ENCODE data around the gene THBS1. TPM values are rescaled to one million over a fixed set of nuclear protein-coding genes. Genes with fewer than 3 reads are reported as not detected.

THBS1 gene
- total RNA-seq, 1 experiment from 2014 or later = 37.1 TPM

DNA sequence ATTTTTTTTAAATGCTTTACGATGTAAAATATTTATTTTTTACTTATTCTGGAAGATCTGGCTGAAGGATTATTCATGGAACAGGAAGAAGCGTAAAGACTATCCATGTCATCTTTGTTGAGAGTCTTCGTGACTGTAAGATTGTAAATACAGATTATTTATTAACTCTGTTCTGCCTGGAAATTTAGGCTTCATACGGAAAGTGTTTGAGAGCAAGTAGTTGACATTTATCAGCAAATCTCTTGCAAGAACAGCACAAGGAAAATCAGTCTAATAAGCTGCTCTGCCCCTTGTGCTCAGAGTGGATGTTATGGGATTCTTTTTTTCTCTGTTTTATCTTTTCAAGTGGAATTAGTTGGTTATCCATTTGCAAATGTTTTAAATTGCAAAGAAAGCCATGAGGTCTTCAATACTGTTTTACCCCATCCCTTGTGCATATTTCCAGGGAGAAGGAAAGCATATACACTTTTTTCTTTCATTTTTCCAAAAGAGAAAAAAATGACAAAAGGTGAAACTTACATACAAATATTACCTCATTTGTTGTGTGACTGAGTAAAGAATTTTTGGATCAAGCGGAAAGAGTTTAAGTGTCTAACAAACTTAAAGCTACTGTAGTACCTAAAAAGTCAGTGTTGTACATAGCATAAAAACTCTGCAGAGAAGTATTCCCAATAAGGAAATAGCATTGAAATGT, 15.6 kb downstream of the THBS1 start:
- Mint-ChIP-seq H3K36me3 (peaks cover 46% of the 10 kb centered on the region), H3K9me3 (no peaks in the 10 kb centered on the region), H3K27ac (peak overlapping the region; percentile 67; the same call in 1 of the 2 replicates), H3K4me1 (peaks cover 13% of the 10 kb centered on the region), H3K4me3 (no peak overlapping the region), H3K27me3 (ENCODE audit: low read depth) (no peaks in the 10 kb centered on the region)
- ATAC-seq (no peak), DNase-seq (ENCODE audit: low spot score) (no peak)
- POLR2A ChIA-PET = interaction anchor here (1.2 kb wide), 1 partner anchor 15 kb away, joined by 3 read pairs; the partner anchor contains the start of gene THBS1
- TF ChIP-seq, protein P1, sequence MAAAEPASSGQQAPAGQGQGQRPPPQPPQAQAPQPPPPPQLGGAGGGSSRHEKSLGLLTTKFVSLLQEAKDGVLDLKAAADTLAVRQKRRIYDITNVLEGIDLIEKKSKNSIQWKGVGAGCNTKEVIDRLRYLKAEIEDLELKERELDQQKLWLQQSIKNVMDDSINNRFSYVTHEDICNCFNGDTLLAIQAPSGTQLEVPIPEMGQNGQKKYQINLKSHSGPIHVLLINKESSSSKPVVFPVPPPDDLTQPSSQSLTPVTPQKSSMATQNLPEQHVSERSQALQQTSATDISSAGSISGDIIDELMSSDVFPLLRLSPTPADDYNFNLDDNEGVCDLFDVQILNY (CRISPR knock-in tag; IDR thresholded peaks at IDR 0.05) = no peak
- TF ChIP-seq, protein P2, sequence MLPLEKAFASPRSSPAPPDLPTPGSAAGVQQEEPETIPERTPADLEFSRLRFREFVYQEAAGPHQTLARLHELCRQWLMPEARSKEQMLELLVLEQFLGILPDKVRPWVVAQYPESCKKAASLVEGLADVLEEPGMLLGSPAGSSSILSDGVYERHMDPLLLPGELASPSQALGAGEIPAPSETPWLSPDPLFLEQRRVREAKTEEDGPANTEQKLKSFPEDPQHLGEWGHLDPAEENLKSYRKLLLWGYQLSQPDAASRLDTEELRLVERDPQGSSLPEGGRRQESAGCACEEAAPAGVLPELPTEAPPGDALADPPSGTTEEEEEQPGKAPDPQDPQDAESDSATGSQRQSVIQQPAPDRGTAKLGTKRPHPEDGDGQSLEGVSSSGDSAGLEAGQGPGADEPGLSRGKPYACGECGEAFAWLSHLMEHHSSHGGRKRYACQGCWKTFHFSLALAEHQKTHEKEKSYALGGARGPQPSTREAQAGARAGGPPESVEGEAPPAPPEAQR (CRISPR knock-in tag; IDR thresholded peaks at IDR 0.05) = no peak
- CTCF ChIA-PET = interaction anchor here (2.0 kb wide), 1 partner anchor 160 kb away, joined by 5 read pairs; no protein-coding TSS in a partner anchor

DNA sequence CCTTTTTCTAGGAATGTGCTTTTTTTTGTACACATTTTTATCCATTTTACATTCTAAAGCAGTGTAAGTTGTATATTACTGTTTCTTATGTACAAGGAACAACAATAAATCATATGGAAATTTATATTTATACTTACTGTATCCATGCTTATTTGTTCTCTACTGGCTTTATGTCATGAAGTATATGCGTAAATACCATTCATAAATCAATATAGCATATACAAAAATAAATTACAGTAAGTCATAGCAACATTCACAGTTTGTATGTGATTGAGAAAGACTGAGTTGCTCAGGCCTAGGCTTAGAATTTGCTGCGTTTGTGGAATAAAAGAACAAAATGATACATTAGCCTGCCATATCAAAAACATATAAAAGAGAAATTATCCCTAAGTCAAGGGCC, 16.5 kb downstream of the THBS1 start:
- no peak overlapping the region for H3K27ac Mint-ChIP-seq
- TF ChIP-seq KAT7 (CRISPR knock-in tag; IDR thresholded peaks at IDR 0.05; ENCODE audit: borderline replicate concordance) (no peak), GRHL2 (CRISPR knock-in tag; IDR thresholded peaks at IDR 0.05; ENCODE audit: insufficient replicate concordance, severe bottlenecking) (no peak)
- peaks cover 13% of the 10 kb centered on the region for H3K4me1 Mint-ChIP-seq
- no peak overlapping the region for H3K4me3 Mint-ChIP-seq
- ChIA-PET CTCF (no interaction called here), POLR2A (no interaction called here)
- no peak for ATAC-seq
- no peak for DNase-seq (ENCODE audit: low spot score)
- no peaks in the 10 kb centered on the region for H3K27me3 Mint-ChIP-seq (ENCODE audit: low read depth)
- no peaks in the 10 kb centered on the region for H3K9me3 Mint-ChIP-seq
- H3K36me3 Mint-ChIP-seq = peaks cover 37% of the 10 kb centered on the region

DNA sequence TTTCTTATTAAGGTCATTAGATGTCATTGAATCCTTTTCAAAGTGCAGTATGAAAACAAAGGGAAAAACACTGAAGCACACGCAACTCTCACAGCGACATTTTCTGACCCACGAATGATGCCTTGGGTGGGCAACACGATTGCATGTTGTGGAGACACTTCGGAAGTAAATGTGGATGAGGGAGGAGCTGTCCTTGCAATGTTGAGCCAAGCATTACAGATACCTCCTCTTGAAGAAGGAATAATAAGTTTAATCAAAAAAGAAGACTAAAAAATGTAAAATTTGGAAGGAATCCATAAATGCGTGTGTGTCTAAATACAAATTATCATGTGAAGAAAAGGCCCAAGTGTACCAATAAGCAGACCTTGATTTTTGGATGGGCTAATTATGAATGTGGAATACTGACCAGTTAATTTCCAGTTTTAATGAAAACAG, 16.9 kb downstream of the THBS1 start:
- Mint-ChIP-seq H3K27me3 (ENCODE audit: low read depth) (no peaks in the 10 kb centered on the region), H3K4me1 (peaks cover 13% of the 10 kb centered on the region), H3K9me3 (no peaks in the 10 kb centered on the region), H3K4me3 (no peak overlapping the region), H3K36me3 (peaks cover 33% of the 10 kb centered on the region), H3K27ac (no peak overlapping the region)
- ChIA-PET POLR2A (no interaction called here), CTCF (interaction anchor here (2.4 kb wide), 1 partner anchor 17 kb away, joined by 5 read pairs; the partner anchor contains the start of gene THBS1)
- ATAC-seq (no peak), DNase-seq (ENCODE audit: low spot score) (no peak)
- TF ChIP-seq RELA (CRISPR knock-in tag; IDR thresholded peaks at IDR 0.05; ENCODE audit: borderline replicate concordance) = no peak
- no peak for TF ChIP-seq MYBL2 (CRISPR knock-in tag; IDR thresholded peaks at IDR 0.05)
- TF ChIP-seq, protein P3, sequence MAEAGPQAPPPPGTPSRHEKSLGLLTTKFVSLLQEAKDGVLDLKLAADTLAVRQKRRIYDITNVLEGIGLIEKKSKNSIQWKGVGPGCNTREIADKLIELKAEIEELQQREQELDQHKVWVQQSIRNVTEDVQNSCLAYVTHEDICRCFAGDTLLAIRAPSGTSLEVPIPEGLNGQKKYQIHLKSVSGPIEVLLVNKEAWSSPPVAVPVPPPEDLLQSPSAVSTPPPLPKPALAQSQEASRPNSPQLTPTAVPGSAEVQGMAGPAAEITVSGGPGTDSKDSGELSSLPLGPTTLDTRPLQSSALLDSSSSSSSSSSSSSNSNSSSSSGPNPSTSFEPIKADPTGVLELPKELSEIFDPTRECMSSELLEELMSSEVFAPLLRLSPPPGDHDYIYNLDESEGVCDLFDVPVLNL (CRISPR knock-in tag; IDR thresholded peaks at IDR 0.05; ENCODE audit: borderline replicate concordance, low read depth) = no peak
- no peak for TF ChIP-seq ZBTB21 (CRISPR knock-in tag; IDR thresholded peaks at IDR 0.05; ENCODE audit: borderline replicate concordance)
- TF ChIP-seq, protein P4, sequence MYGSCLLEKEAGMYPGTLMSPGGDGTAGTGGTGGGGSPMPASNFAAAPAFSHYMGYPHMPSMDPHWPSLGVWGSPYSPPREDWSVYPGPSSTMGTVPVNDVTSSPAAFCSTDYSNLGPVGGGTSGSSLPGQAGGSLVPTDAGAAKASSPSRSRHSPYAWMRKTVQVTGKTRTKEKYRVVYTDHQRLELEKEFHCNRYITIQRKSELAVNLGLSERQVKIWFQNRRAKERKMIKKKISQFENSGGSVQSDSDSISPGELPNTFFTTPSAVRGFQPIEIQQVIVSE (CRISPR knock-in tag; IDR thresholded peaks at IDR 0.05; ENCODE audit: borderline replicate concordance) = no peak
- TF ChIP-seq SP1 (CRISPR knock-in tag; conservative IDR thresholded peaks at IDR 0.05) = no peak
- no peak for TF ChIP-seq ZNF121 (CRISPR knock-in tag; IDR thresholded peaks at IDR 0.05)
- no peak for TF ChIP-seq SMAD4 (CRISPR knock-in tag; IDR thresholded peaks at IDR 0.05)

DNA sequence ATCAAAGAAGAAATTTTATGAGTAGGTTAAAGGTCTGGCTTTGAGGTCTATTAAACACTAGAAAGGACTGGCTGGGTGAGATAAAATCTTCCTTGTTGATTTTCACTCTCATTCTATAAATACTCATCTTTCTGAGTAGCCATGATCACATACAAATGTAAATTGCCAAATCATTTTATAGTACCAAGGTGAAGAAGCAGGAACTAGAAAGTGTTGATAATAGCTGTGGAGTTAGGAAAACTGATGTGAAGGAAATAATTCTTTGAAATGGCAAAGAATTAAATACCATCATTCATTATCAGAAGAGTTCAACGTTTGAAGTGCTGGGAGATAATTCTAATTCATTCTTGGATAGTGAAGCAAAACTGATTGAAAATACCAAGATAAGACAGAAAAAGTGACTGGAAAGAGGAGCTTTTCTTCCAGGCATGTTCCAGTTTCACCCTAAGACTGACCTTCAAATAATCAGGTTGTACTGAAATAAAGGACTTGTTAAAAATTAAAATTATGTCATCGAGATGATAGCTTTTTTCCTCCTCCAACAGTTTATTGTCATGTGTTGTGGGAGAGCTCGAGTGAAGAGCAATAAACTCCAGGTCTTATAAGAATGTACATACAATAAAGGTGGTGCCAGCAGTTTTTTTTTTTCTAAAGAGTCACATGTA, 17.4 kb downstream of the THBS1 start:
- Mint-ChIP-seq H3K9me3 (no peaks in the 10 kb centered on the region), H3K27ac (no peak overlapping the region), H3K36me3 (peaks cover 28% of the 10 kb centered on the region), H3K4me3 (no peak overlapping the region), H3K27me3 (ENCODE audit: low read depth) (no peaks in the 10 kb centered on the region), H3K4me1 (peaks cover 13% of the 10 kb centered on the region)
- ATAC-seq (no peak), DNase-seq (ENCODE audit: low spot score) (no peak)
- CTCF ChIA-PET = interaction anchor here (0.7 to 2.4 kb wide), 4 partner anchors 17 to 899 kb away, joined by 3 to 15 read pairs (median 4); partner anchors contain the start of gene THBS1
- POLR2A ChIA-PET = no interaction called here
- no peak for TF ChIP-seq CBFB (CRISPR knock-in tag; IDR thresholded peaks at IDR 0.05; ENCODE audit: low read depth)
- no peak for TF ChIP-seq TP53 (CRISPR knock-in tag; IDR thresholded peaks at IDR 0.05)
- TF ChIP-seq KAT7 (CRISPR knock-in tag; IDR thresholded peaks at IDR 0.05; ENCODE audit: borderline replicate concordance) = no peak
- no peak for TF ChIP-seq ZNF121 (CRISPR knock-in tag; IDR thresholded peaks at IDR 0.05)
- no peak for TF ChIP-seq ZBTB21 (CRISPR knock-in tag; IDR thresholded peaks at IDR 0.05; ENCODE audit: borderline replicate concordance)
- no peak for TF ChIP-seq TCF7 (CRISPR knock-in tag; IDR thresholded peaks at IDR 0.05; ENCODE audit: low read depth)
- no peak for TF ChIP-seq ZNF281 (CRISPR knock-in tag; IDR thresholded peaks at IDR 0.05)
- TF ChIP-seq TEAD4 (CRISPR knock-in tag; IDR thresholded peaks at IDR 0.05) = no peak
- TF ChIP-seq ZNF317 (CRISPR knock-in tag; IDR thresholded peaks at IDR 0.05; ENCODE audit: borderline replicate concordance, low read depth) = no peak
- no peak for TF ChIP-seq ZNF416 (CRISPR knock-in tag; IDR thresholded peaks at IDR 0.05)
- no peak for TF ChIP-seq FOXJ3 (CRISPR knock-in tag; IDR thresholded peaks at IDR 0.05; ENCODE audit: borderline replicate concordance)
